OCI-LY1 (cell line): Measurements from ENCODE around the gene GTF3C5.
"Not testable (repeated sequence)": the region's sequence is repeated elsewhere in the genome, so short reads cannot be mapped to it uniquely, and the experiment has no call there.

Experiments
- H2AFZ ChIP-seq: fragments of 200-600 bp; sonication (generic), shearing (Covaris generic); 2 replicates; pipeline ENCODE4 v1.6.0; 2014; ENCODE audit warnings: antibody characterized with exemption, mild to moderate bottlenecking, low read length
- H3F3A ChIP-seq: fragments of 200-600 bp; sonication (generic), shearing (Covaris generic); 2 replicates; pipeline ENCODE4 v1.6.0; 2014; ENCODE audit warnings: mild to moderate bottlenecking, antibody characterized with exemption, low read length, moderate library complexity; ENCODE audit not compliant: insufficient read depth
- H3K27ac ChIP-seq: fragments of 200-600 bp; sonication (generic); 2 replicates; pipeline ENCODE4 v1.5.1; 2014; ENCODE audit warnings: low read length, mixed run types, mild to moderate bottlenecking, low read depth; ENCODE audit not compliant: poor library complexity, severe bottlenecking
- H3K27me3 ChIP-seq: fragments of 200-600 bp; sonication (generic); 2 replicates; pipeline ENCODE4 v1.6.0; 2014; ENCODE audit warnings: antibody characterized with exemption, mild to moderate bottlenecking, low read length, moderate library complexity; ENCODE audit not compliant: insufficient read depth
- H3K36me3 ChIP-seq: fragments of 200-600 bp; sonication (generic); 2 replicates; pipeline ENCODE4 v1.6.1; 2014; ENCODE audit warnings: mild to moderate bottlenecking, antibody characterized with exemption, low read length, moderate library complexity, mixed read lengths; ENCODE audit not compliant: insufficient read depth
- H3K4me1 ChIP-seq: fragments of 200-600 bp; sonication (generic); 2 replicates; pipeline ENCODE4 v1.5.1; 2014; ENCODE audit warnings: mild to moderate bottlenecking, low read length, moderate library complexity; ENCODE audit not compliant: insufficient read depth, severe bottlenecking
- H3K4me2 ChIP-seq: fragments of 200-600 bp; sonication (generic), shearing (Covaris generic); 2 replicates; pipeline ENCODE4 v1.6.1; 2014; ENCODE audit warnings: low read length
- H3K4me3 ChIP-seq: fragments of 200-600 bp; sonication (generic); 2 replicates; pipeline ENCODE4 v1.5.1; 2014; ENCODE audit warnings: low read length, low read depth, mild to moderate bottlenecking, mixed read lengths; ENCODE audit not compliant: poor library complexity, severe bottlenecking
- H3K79me2 ChIP-seq: fragments of 200-600 bp; shearing (Covaris generic); 2 replicates; pipeline ENCODE4 v1.6.1; 2016; ENCODE audit warnings: mixed run types, low read length, mixed read lengths; ENCODE audit not compliant: insufficient read depth
- H3K9ac ChIP-seq: fragments of 200-600 bp; sonication (generic), shearing (Covaris generic); 2 replicates; pipeline ENCODE4 v1.6.1; 2014; ENCODE audit warnings: mild to moderate bottlenecking, low read length, mixed read lengths
- H3K9me2 ChIP-seq: fragments of 200-600 bp; sonication (generic), shearing (Covaris generic); 2 replicates; pipeline ENCODE4 v1.6.1; 2014; ENCODE audit warnings: low read depth, mild to moderate bottlenecking, low read length, mixed read lengths
- H3K9me3 ChIP-seq: fragments of 200-600 bp; shearing (Covaris generic); 2 replicates; pipeline ENCODE4 v1.6.1; 2014; ENCODE audit warnings: low read length, mixed read lengths
- H4K20me1 ChIP-seq: fragments of 200-600 bp; sonication (generic), shearing (Covaris generic); 2 replicates; pipeline ENCODE4 v1.6.0; 2016; ENCODE audit warnings: mild to moderate bottlenecking, low read length; ENCODE audit not compliant: insufficient read depth
- EZH2 ChIP-seq: fragments of 200-600 bp; sonication (generic), shearing (Covaris generic); IDR thresholded peaks from 2 replicates; pipeline ENCODE4 v1.8.0; 2017; ENCODE audit warnings: borderline replicate concordance, mixed run types, mild to moderate bottlenecking, antibody characterized with exemption, low read length, moderate library complexity, mixed read lengths
- TF ChIP-seq, protein P1 (sequence below): fragments of 200-600 bp; sonication (generic), shearing (Covaris generic); IDR thresholded peaks from 2 replicates; pipeline ENCODE4 v1.5.1; 2017; ENCODE audit warnings: mild to moderate bottlenecking, antibody characterized with exemption, low read length, moderate library complexity, mixed read lengths

The GTF3C5 gene

GRCh38 chr9:133062569-133062968 lies 31.8 kb downstream of the GTF3C5 start:
- H3K9ac ChIP-seq, H3K4me2 ChIP-seq, H3K27me3 ChIP-seq, H2AFZ ChIP-seq, H3K4me3 ChIP-seq, H3K9me2 ChIP-seq, H4K20me1 ChIP-seq, H3K27ac ChIP-seq, H3F3A ChIP-seq, H3K9me3 ChIP-seq, H3K79me2 ChIP-seq, H3K36me3 ChIP-seq: not testable (repeated sequence)
- H3K4me1 ChIP-seq: peaks cover 17% of the 10 kb centered on the region

DNA sequence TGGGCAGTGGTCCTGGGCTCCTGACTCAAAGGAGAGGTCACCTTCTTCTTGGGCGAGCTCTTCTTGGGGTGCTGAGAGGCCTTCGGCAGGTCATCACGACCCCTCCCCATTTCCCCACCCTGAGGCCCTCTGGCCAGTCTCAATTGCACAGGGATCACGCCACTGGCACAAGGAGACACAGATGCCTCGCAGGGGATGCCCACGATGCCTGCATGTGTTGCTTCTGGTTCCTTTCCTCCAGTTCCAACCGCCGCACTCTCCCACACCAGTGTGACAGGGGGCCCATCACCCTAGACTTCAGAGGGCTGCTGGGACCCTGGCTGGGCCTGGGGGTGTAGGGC lies 32.3 kb downstream of the GTF3C5 start:
- Histone ChIP-seq H3K27ac (no peak overlapping the region), H3K4me2 (no peak overlapping the region), H3K79me2 (no peaks in the 10 kb centered on the region), H3K4me1 (peaks cover 17% of the 10 kb centered on the region), H3K9me3 (no peaks in the 10 kb centered on the region), H3K9me2 (no peaks in the 10 kb centered on the region), H3K27me3 (no peaks in the 10 kb centered on the region), H3K9ac (no peak overlapping the region), H2AFZ (no peak overlapping the region), H4K20me1 (no peaks in the 10 kb centered on the region), H3F3A (no peaks in the 10 kb centered on the region), H3K36me3 (peaks cover 4% of the 10 kb centered on the region), H3K4me3 (no peak overlapping the region)
- TF ChIP-seq EZH2: no peak
- TF ChIP-seq, protein P1, sequence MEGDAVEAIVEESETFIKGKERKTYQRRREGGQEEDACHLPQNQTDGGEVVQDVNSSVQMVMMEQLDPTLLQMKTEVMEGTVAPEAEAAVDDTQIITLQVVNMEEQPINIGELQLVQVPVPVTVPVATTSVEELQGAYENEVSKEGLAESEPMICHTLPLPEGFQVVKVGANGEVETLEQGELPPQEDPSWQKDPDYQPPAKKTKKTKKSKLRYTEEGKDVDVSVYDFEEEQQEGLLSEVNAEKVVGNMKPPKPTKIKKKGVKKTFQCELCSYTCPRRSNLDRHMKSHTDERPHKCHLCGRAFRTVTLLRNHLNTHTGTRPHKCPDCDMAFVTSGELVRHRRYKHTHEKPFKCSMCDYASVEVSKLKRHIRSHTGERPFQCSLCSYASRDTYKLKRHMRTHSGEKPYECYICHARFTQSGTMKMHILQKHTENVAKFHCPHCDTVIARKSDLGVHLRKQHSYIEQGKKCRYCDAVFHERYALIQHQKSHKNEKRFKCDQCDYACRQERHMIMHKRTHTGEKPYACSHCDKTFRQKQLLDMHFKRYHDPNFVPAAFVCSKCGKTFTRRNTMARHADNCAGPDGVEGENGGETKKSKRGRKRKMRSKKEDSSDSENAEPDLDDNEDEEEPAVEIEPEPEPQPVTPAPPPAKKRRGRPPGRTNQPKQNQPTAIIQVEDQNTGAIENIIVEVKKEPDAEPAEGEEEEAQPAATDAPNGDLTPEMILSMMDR: no peak

DNA sequence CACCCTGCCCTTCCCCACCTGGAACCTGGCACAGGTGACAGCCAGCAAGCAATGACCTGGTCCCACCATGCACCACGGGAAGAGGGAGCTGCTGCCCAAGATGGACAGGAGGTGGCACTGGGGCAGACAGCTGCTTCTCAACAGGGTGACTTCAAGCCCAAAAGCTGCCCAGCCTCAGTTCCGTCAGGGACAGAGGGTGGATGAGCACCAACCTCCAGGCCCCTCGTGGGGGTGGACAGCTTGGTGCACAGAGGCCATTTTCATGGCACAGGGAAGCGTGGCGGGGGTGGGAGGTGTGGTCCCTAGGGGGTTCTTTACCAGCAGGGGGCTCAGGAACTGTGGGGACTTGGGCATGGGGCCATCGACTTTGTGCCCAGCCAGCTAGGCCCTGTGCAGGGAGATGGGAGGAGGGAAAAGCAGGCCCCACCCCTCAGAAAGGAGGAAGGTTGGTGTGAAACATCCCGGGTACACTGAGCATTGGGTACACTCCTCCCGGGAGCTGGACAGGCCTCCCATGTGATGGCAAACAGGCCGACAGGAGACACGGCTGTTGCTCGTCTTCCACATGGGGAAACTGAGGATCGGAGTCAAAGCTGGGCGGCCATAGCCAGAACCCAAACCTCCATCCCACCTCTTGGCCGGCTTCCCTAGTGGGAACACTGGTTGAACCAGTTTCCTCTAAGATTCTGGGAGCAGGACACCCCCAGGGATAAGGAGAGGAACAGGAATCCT lies 32.9 kb downstream of the GTF3C5 start:
- H3F3A ChIP-seq: no peaks in the 10 kb centered on the region
- no peaks in the 10 kb centered on the region for H4K20me1 ChIP-seq
- no peak overlapping the region for H3K4me3 ChIP-seq
- no peak overlapping the region for H2AFZ ChIP-seq
- H3K9me2 ChIP-seq: no peaks in the 10 kb centered on the region
- no peaks in the 10 kb centered on the region; the same call in 1 of the 2 replicates for H3K36me3 ChIP-seq
- peaks cover 15% of the 10 kb centered on the region for H3K4me1 ChIP-seq
- H3K27ac ChIP-seq: no peak overlapping the region
- H3K79me2 ChIP-seq: no peaks in the 10 kb centered on the region
- no peaks in the 10 kb centered on the region for H3K27me3 ChIP-seq
- no peak for TF ChIP-seq EZH2
- TF ChIP-seq, protein P1: no peak
- H3K4me2 ChIP-seq: no peak overlapping the region
- H3K9ac ChIP-seq: no peak overlapping the region
- H3K9me3 ChIP-seq: no peaks in the 10 kb centered on the region
